Measurements from ENCODE around the gene CTSF.
"Not testable (repeated sequence)": the region's sequence is repeated elsewhere in the genome, so short reads cannot be mapped to it uniquely, and the experiment has no call there.

DNA sequence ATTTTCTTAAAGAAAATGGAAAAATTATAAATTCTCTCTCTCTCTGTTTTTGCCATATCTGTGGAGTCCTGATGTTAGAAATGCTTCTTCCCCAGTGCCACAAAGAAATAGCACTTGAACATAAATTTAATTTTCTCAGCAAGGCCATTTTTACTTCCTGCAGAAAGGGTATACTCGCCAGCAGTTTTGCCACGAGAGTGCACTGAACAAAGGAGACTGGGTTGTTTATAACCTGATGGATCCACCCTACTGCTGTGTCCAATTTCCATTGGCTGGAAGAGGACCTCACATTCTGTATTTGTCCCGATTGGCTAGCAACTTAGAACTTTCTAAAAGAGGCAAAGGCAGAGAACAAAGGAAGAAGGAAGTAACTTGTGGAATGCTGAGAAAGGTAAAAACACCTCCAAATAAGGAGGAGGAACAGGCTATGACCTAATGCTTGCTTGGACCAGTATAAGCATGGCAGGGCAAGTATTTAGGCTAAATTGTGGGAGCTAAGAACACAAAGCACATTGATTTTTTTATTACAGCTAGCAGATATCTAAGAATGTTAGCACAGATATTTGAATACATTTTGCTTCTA, 14.2 kb upstream of the CTSF start:
- TF ChIP-seq, protein P1, sequence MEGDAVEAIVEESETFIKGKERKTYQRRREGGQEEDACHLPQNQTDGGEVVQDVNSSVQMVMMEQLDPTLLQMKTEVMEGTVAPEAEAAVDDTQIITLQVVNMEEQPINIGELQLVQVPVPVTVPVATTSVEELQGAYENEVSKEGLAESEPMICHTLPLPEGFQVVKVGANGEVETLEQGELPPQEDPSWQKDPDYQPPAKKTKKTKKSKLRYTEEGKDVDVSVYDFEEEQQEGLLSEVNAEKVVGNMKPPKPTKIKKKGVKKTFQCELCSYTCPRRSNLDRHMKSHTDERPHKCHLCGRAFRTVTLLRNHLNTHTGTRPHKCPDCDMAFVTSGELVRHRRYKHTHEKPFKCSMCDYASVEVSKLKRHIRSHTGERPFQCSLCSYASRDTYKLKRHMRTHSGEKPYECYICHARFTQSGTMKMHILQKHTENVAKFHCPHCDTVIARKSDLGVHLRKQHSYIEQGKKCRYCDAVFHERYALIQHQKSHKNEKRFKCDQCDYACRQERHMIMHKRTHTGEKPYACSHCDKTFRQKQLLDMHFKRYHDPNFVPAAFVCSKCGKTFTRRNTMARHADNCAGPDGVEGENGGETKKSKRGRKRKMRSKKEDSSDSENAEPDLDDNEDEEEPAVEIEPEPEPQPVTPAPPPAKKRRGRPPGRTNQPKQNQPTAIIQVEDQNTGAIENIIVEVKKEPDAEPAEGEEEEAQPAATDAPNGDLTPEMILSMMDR (IDR thresholded peaks at IDR 0.05; ENCODE audit: low read depth, low read length), result not testable (repeated sequence)
- TF ChIP-seq POLR2A (IDR thresholded peaks at IDR 0.05; ENCODE audit: extremely low read depth, insufficient read length), result not testable (repeated sequence)
